Suppressor macrophage (primary cell): ENCODE data around the gene KIAA1328.

Source experiments
- DNase-seq, 4 experiments: peaks; one replicate each; pipeline ENCODE4 v3.0.0-alpha.2; 2020 to 2022

Gene KIAA1328

GRCh38 chr18:36963464-36963863 is 134.5 kb downstream of the KIAA1328 start:
- DNase-seq: no peak

GRCh38 chr18:36974686-36975085 is 145.8 kb downstream of the KIAA1328 start:
- DNase-seq: no peak

GRCh38 chr18:36977121-36977520 is 148.2 kb downstream of the KIAA1328 start:
- DNase-seq: no peak

- DNase-seq: no peak
These were observed 164.1 kb downstream of the KIAA1328 start for GRCh38 chr18:36993068-36993467.

DNA sequence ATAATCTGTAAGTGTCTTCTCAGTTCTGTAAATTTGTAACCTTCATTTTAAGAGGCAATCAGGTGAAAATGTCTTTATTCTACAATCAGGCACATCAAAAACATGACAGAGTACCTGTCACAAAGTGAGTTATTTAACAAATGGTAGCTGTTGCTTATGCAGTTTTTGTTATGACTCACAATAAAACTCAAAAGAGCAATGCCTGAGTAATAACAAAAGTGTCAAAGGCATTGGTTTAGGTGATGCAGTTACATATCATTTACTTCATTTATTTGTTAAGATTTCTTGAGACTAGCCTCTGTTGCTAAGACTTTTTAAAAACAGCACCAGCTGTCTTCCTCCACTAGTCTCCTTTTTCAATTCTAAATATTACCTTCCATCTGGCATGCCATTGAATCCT is 177.8 kb downstream of the KIAA1328 start:
- DNase-seq: no peak

DNA sequence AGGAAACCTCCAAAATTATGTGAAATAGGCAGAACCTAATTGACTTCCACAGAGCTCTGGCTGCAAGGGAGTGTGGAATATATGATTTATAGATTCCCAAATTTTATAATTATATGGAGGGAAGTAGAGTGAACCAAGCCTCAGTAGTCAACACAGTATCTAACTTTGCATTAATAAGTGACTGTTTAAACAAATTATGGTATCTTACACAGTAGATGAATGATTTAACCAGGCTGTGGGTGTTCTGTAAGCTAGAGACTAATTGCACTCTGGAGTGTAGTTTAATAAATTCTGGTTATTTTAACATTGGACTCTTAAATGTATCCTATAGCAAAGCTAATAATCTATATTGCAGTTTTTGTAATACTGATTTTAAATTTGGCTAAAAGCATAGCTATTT is 183.5 kb downstream of the KIAA1328 start:
- no peak for DNase-seq

DNA sequence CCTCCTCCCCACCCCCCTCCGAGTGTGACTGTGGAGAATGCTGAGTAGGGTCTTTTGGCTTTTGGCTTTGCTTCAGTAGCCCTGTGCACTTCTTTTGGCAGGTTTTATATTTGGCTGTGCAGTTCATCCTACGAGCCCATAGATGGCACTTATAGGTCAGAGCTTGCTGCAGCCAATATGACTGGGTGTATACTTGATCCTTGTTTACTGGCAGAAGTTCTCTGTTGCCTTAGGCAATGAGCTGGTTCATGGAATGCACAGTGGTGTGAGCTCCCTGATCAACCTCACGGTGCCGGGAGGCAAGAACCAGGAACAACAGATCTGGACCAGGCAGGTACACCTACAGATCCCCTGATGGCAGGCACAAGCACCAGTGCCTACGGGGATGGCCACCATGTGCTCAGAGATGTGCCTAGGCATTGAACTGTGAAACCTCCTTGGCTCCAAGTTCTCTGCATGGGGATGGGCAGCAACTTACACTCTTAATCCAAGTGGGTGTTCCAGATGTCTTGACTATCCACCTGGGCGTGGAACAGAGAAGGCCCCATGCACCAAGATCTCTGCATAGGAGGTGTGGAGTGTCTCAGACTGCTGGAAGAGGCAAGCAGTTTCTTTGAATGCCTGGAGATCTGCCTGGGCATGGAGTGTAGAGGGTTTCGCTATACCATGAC is 190.4 kb downstream of the KIAA1328 start:
- DNase-seq: no peak

- no peak for DNase-seq
These were observed 204.5 kb downstream of the KIAA1328 start for GRCh38 chr18:37033419-37033818.

DNA sequence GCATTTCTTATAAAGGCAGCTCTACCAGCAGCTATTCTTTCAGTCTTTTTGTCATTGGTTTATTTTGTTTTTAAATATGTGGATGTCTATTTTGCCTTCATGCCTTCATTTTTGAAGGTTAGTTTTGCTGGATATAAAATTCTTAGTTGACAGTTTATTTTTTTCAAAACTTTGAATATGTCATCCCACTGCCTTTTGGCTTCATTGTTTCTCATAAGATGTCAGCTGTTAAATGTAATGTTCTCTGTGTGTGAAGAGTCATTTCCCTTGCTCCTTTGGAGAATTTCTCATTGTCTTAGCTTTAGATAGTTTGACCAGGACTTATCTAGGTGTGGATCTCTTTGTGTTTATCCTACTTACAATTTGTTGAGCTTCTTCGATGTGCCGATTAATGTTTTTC is 213.5 kb downstream of the KIAA1328 start:
- DNase-seq: no peak

- no peak for DNase-seq
These were observed 226.3 kb downstream of the KIAA1328 start for GRCh38 chr18:37055137-37055802.

GRCh38 chr18:37064187-37064586 is 235.3 kb downstream of the KIAA1328 start:
- DNase-seq: no peak

DNA sequence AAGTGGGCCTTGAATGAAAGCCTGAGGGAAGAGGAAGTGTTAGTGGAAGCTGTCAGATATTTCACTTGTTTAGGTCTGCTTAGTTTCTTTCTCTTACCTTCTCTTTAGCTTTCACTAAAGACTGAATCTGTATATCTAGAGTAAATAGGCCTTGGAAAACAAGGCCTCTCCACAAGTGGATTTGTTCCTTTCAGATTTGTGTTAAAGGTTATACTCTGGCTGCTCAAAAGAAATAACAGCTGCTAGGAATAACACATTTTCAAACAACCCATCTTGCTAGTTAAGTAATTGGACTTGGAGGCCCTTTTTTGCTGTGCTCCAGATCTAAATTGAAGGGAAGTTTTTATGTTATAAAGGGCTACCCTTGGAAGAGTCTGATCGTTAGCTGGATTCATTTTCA is 236.3 kb downstream of the KIAA1328 start:
- no peak for DNase-seq

- DNase-seq: no peak
These were observed 256.0 kb downstream of the KIAA1328 start for GRCh38 chr18:37084912-37085311.

- no peak for DNase-seq
These were observed 256.4 kb downstream of the KIAA1328 start for GRCh38 chr18:37085362-37085761.

DNA sequence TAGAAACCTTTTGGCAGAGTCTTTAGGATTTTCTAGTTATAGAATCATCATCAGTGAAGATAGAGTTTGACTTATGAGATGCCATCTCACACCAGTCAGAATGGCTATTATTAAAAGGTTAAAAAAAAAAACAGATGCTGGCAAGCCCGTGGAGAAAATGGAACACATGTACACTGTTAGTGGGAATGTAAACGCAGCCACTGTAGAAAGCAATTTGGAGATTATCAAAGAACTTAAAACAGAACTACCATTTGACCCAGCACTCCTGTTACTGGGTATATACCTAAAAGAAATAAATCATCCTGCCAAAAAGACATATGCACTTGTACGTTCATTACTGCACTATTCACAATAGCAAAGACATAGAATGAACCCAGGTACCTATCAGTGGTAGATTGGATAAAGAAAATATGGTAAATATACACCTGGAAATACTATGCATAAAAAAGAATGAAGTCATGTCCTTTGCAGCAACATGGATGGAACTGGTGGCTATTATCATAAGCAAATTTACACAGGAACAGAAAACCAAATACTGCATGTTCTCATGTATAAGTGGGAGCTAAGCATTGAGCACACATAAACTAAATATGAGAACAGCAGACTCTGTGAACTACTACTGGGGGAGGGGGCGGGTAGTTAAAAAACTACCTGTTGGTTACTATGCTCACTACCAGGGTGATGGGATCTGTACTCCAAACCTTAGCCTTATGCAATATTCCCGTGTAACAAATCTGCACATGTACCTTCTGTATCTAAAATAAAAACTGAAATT is 279.0 kb downstream of the KIAA1328 start:
- no peak for DNase-seq

DNA sequence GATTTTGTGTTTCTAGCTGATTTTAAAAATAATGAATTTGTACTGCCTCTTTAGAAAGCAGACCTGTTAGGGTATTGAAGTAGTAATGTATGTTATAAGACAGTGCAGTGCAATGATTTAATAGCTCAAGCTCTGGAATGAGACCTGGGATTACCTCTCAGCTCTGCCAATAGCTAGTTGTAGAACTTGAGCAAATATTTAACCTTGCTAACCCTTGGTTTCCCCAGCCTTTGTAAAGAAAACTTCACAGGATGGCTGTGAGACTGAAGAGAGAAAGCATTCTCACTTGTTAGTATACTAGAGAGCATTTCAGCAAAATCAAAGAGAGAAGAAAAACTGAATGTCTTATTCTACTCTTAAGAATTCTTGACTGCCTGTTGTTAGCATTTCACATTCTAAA is 293.9 kb downstream of the KIAA1328 start:
- DNase-seq: no peak

DNA sequence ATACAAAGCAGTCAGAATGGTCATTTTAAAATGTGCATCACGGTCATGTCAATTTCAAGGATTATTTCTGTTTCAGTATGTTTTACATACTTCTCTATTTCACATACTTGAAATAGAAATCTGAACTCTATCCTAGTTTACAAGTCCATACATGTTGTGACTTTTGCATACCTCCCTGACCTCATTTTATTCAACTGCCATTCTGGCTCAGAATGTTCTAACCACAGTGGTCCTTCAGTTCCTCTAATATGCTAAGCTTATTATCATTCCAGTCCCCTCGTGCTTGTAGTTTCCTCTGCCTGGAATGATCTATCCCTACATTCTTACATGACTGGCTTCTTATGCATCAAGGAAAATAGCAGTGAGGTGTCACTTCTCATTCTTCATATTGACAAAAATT is 295.6 kb downstream of the KIAA1328 start:
- no peak for DNase-seq

DNA sequence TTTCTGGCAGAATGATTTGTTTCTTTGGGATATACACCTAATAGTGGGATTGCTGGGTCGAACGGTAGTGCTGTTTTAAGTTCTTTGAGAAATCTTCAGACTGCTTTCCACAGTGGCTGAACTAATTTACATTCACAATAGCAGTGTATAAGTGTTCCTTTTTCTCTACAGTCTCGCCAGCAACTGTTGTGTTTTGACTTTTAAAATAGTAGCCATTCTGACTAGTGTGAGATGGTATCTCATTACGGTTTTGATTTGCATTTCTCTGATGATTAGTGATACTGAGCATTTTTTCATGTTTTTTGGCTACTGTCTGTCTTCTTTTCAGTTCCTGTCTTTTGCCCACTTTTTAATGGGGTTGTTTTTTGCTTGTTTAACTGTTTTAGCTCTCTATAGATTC is 306.2 kb downstream of the KIAA1328 start:
- no peak for DNase-seq

- no peak for DNase-seq
These were observed 309.5 kb downstream of the KIAA1328 start for GRCh38 chr18:37138456-37138855.

- no peak for DNase-seq
These were observed 310.9 kb downstream of the KIAA1328 start for GRCh38 chr18:37139876-37140275.

GRCh38 chr18:37144921-37145320 is 316.0 kb downstream of the KIAA1328 start:
- no peak for DNase-seq

DNA sequence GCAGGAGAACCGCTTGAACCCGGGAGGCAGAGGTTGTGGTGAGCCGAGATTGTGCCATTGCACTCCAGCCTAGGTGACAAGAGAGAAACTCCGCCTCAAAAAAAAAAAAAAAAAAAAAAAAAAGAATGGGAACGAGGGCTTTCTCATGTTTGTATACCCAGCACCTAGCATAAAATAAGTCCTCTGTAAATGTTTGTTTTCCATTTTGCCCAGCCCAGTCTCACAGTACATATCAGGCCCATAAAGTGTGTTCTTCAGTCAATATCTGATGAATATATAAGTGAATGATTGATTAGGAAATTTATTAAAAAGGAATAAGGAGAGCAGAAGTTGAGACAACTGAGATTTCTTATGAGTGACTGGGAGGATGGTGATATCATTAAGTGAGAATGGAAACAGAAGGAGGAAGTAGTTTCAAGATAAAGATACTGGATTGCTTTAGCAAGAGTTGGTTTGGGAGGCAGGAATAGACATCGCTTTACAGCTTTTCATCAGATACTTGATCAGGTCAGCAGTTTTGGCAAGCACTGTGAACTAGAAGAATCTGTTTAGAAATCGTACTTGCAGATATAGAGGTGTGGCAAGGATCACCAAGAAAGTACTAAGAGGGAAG is 327.5 kb downstream of the KIAA1328 start:
- peak in 2 of 4 experiments; percentile 1 to 2 for DNase-seq
